ENCODE data around the gene INA. TPM values are rescaled to one million over a fixed set of nuclear protein-coding genes. Genes with fewer than 3 reads are reported as not detected.

Gene INA
- polyA plus RNA-seq, 1 of the 3 experiments (the other 2 are of a cell fraction): 4.8 TPM

DNA sequence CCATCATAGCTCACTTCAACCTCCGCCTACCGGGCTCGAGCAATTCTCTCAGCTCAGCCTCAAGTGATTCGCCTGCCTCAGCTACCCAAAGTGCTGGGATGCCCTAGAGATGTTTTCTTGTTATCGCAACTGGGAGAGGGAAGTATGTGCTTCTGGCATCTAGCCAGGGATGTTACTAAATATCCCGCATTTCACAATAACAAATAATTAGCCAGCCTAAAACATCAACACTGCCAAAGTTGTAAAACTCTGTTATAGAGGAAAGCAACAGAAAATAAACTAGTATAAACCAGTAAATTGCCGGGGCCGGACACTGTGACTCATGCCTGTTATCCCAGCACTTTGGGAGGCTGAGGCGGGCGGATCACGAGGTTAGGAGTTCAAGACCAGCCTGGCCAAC lies 7.2 kb downstream of the INA start:
- Histone ChIP-seq H3K9me3 (no peaks in the 10 kb centered on the region), H3K27me3 (ENCODE audit: insufficient read depth) (no peaks in the 10 kb centered on the region), H3K79me2 (ENCODE audit: insufficient read depth) (no peaks in the 10 kb centered on the region), H3K4me1 (ENCODE audit: control insufficient read depth in 1 of 2, insufficient read depth in 2 of 2, low read depth in 1 of 2, low read length in 1 of 2) (peaks cover 0 to 9% of the 10 kb centered on the region in 2 experiments; a peak in 2 of 4 replicates), H3K36me3 (replicated peaks in 1 of 2; ENCODE audit: control insufficient read depth in 1 of 2, insufficient read depth in 2 of 2, low read length in 1 of 2) (no peaks in the 10 kb centered on the region), H4K20me1 (ENCODE audit: insufficient read depth) (peaks cover 8% of the 10 kb centered on the region; the same call in 1 of the 2 replicates), H3K4me2 (no peak overlapping the region), H3K9ac (no peak overlapping the region), H3F3A (replicated peaks; ENCODE audit: insufficient read depth) (no peaks in the 10 kb centered on the region), H3K9me2 (peaks cover 3% of the 10 kb centered on the region; the same call in 1 of the 2 replicates), H2AFZ (ENCODE audit: low read depth) (no peak overlapping the region), H3K27ac (ENCODE audit: low read depth in 2 of 2, low read length in 1 of 2) (no peak overlapping the region), H3K4me3 (ENCODE audit: low read depth in 2 of 2, low read length in 1 of 2) (no peak overlapping the region)
- ChIA-PET POLR2A (no interaction called here), CTCF (interaction anchor here (1.0 kb wide), 1 partner anchor 367 kb away, joined by 5 read pairs; no protein-coding TSS in a partner anchor)
- TF ChIP-seq TEAD4 (IDR thresholded peaks at IDR 0.05; ENCODE audit: borderline replicate concordance, insufficient read depth): no peak
- TF ChIP-seq MEF2A (IDR thresholded peaks at IDR 0.05; ENCODE audit: borderline replicate concordance, low read depth): no peak
- no peak for TF ChIP-seq RCOR1 (IDR thresholded peaks at IDR 0.05; ENCODE audit: low read length)
- TF ChIP-seq, protein P1, sequence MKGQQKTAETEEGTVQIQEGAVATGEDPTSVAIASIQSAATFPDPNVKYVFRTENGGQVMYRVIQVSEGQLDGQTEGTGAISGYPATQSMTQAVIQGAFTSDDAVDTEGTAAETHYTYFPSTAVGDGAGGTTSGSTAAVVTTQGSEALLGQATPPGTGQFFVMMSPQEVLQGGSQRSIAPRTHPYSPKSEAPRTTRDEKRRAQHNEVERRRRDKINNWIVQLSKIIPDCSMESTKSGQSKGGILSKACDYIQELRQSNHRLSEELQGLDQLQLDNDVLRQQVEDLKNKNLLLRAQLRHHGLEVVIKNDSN (IDR thresholded peaks at IDR 0.05; ENCODE audit: borderline replicate concordance, low read depth): no peak
- no peak for TF ChIP-seq GATA2 (CRISPR knock-in tag; IDR thresholded peaks at IDR 0.05)
- no peak for TF ChIP-seq RFX5 (IDR thresholded peaks at IDR 0.05; ENCODE audit: low read length)
- TF ChIP-seq RXRA (IDR thresholded peaks at IDR 0.05; ENCODE audit: borderline replicate concordance, low read depth): no peak
- no peak for TF ChIP-seq CHD2 (IDR thresholded peaks at IDR 0.05; ENCODE audit: low read length, partially characterized antibody)
- no peak for TF ChIP-seq CTCF (IDR thresholded peaks at IDR 0.05)
- TF ChIP-seq EP300 (IDR thresholded peaks at IDR 0.05; ENCODE audit: borderline replicate concordance in 1 of 2, low read depth in 1 of 2, low read length in 1 of 2): no peak
- TF ChIP-seq EZH2phosphoT487 (IDR thresholded peaks at IDR 0.05; ENCODE audit: borderline replicate concordance, low read depth): no peak
- TF ChIP-seq MAX (IDR thresholded peaks at IDR 0.05; ENCODE audit: low read depth): no peak
- TF ChIP-seq MXI1 (IDR thresholded peaks at IDR 0.05; ENCODE audit: low read depth, low read length): no peak
- DNase-seq: no peak
- 80% methylated on average over 11 of the region's 11 CpGs for WGBS (ENCODE audit: low lambda C conversion rate)

DNA sequence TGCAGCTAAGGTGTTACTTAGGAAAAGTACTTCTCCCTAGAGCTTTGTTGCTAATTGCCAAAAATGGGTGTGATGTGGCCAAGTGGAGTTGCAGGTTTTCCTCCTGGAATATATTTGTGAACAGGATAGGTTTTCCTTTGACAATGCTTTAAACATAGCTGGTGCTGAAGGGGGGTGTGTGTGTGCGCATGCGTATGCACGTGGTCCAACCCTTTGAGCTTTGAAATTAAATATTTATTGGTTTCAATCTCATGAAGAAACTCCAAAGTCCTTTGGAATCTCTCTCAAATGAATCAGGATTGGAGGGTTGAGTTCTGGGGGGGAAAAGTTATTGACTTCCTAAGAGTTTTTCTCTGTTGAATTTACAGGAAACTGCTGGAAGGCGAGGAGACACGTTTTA lies 11.1 kb downstream of the INA start:
- DNase-seq: no peak
- Histone ChIP-seq H3K9ac (no peak overlapping the region), H3K9me3 (no peaks in the 10 kb centered on the region), H3K4me3 (ENCODE audit: low read depth in 2 of 2, low read length in 1 of 2) (no peak overlapping the region), H3K4me1 (ENCODE audit: control insufficient read depth in 1 of 2, insufficient read depth in 2 of 2, low read depth in 1 of 2, low read length in 1 of 2) (no peaks in the 10 kb centered on the region; a peak in 1 of 4 replicates), H3K79me2 (ENCODE audit: insufficient read depth) (no peaks in the 10 kb centered on the region), H3K9me2 (no peaks in the 10 kb centered on the region), H3K4me2 (no peak overlapping the region), H2AFZ (ENCODE audit: low read depth) (no peak overlapping the region), H3F3A (replicated peaks; ENCODE audit: insufficient read depth) (no peaks in the 10 kb centered on the region), H4K20me1 (ENCODE audit: insufficient read depth) (no peaks in the 10 kb centered on the region), H3K36me3 (replicated peaks in 1 of 2; ENCODE audit: control insufficient read depth in 1 of 2, insufficient read depth in 2 of 2, low read length in 1 of 2) (no peaks in the 10 kb centered on the region), H3K27ac (ENCODE audit: low read depth in 2 of 2, low read length in 1 of 2) (no peak overlapping the region), H3K27me3 (ENCODE audit: insufficient read depth) (no peaks in the 10 kb centered on the region)
- TF ChIP-seq TEAD4 (IDR thresholded peaks at IDR 0.05; ENCODE audit: borderline replicate concordance, insufficient read depth) (no peak), MXI1 (IDR thresholded peaks at IDR 0.05; ENCODE audit: low read depth, low read length) (no peak), RXRA (IDR thresholded peaks at IDR 0.05; ENCODE audit: borderline replicate concordance, low read depth) (no peak), RCOR1 (IDR thresholded peaks at IDR 0.05; ENCODE audit: low read length) (no peak), YY1 (IDR thresholded peaks at IDR 0.05; ENCODE audit: low read depth) (no peak), TCF12 (IDR thresholded peaks at IDR 0.05) (no peak), GABPA (IDR thresholded peaks at IDR 0.05; ENCODE audit: low read depth) (no peak), EP300 (IDR thresholded peaks at IDR 0.05; ENCODE audit: borderline replicate concordance in 1 of 2, low read depth in 1 of 2, low read length in 1 of 2) (no peak), MEF2A (IDR thresholded peaks at IDR 0.05; ENCODE audit: borderline replicate concordance, low read depth) (no peak), ZBTB33 (IDR thresholded peaks at IDR 0.05; ENCODE audit: borderline replicate concordance, low read depth) (no peak), CHD2 (IDR thresholded peaks at IDR 0.05; ENCODE audit: low read length, partially characterized antibody) (no peak), MAX (IDR thresholded peaks at IDR 0.05; ENCODE audit: low read depth) (no peak), FOXJ3 (CRISPR knock-in tag; IDR thresholded peaks at IDR 0.05) (no peak)
- TF ChIP-seq, protein P1 (IDR thresholded peaks at IDR 0.05; ENCODE audit: borderline replicate concordance, low read depth): no peak
- CTCF ChIA-PET: interaction anchor here (0.7 to 3.0 kb wide), 3 partner anchors 10 to 47 kb away, joined by 3 to 10 read pairs (median 5); no protein-coding TSS in a partner anchor
- WGBS (ENCODE audit: low lambda C conversion rate): 91% methylated on average over 5 of the region's 5 CpGs
- POLR2A ChIA-PET: no interaction called here

All from SK-N-SH (cell line).